HT1080 (cell line): ENCODE results near the gene PBRM1. TPM values are rescaled to one million over a fixed set of nuclear protein-coding genes. Genes with fewer than 3 reads are reported as not detected.

Experiments
- DNase-seq: peaks from one replicate; pipeline ENCODE4 v3.0.0-alpha.2; 2015; ENCODE audit warnings: low read depth
- small RNA-seq: library from RNA; depleted of rRNA; stranded (forward); fragments of <200 nt; gene quantifications from one replicate; pipeline ENCODE3, GENCODE V24; 2014
- total RNA-seq: library from RNA; depleted of rRNA; stranded (reverse); fragments of >200 nt; shearing (Covaris generic); gene quantifications from 2 replicates; pipeline ENCODE4 v1.2.3, GENCODE V29; 2014; rRNA removed

The PBRM1 gene
- total RNA-seq, 1 experiment from 2014 or later, result 40.8 TPM

DNA sequence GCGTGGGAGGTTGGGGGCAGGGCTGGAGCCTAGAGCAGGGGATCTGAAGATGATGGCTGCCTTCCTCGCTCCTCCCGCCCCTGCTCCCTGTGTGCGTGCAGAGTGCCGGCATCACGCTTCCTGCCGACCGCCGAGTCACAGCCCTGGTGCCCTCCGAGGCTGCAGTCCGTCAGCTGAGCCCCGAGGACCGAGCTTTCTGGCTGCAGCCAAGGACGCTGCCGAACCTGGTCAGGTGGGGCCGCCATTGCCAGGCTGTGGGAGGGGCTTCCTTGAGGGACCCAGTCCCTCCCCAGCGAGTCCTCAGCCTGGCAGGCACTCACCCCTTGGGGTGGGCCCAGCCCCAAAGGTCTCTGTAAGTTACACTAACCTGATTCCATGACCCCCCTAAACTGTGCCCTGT is 173.0 kb downstream of the PBRM1 start:
- DNase-seq, result no peak

- no peak for DNase-seq
Observed at GRCh38 chr3:52512105-52512504, 173.6 kb downstream of the PBRM1 start.

- no peak for DNase-seq
Observed at GRCh38 chr3:52511509-52511908, 174.2 kb downstream of the PBRM1 start.

DNA sequence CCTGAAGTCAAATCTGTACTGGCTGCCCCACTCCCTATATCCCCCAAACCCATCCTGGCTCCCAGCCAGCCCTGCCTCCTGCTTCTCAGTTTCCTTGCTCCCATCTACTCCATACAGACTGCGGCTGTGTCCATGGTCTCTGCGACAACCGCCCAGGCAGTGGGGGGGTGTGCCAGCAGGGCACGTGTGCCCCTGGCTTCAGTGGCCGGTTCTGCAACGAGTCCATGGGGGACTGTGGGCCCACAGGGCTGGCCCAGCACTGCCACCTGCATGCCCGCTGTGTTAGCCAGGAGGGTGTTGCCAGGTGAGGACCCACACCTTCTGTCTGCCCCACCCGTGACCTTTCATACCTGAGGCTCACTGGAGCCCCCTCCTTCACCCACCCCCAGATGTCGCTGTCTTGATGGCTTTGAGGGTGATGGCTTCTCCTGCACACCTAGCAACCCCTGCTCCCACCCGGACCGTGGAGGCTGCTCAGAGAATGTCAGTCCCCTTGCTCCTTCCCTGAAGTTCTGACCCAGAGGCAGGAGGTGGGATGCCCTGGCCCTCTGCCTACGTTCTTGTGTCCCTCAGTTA is 175.9 kb downstream of the PBRM1 start:
- DNase-seq, result no peak

- peak; percentile 94 for DNase-seq
Observed at GRCh38 chr3:52507359-52507758, 178.4 kb downstream of the PBRM1 start.

DNA sequence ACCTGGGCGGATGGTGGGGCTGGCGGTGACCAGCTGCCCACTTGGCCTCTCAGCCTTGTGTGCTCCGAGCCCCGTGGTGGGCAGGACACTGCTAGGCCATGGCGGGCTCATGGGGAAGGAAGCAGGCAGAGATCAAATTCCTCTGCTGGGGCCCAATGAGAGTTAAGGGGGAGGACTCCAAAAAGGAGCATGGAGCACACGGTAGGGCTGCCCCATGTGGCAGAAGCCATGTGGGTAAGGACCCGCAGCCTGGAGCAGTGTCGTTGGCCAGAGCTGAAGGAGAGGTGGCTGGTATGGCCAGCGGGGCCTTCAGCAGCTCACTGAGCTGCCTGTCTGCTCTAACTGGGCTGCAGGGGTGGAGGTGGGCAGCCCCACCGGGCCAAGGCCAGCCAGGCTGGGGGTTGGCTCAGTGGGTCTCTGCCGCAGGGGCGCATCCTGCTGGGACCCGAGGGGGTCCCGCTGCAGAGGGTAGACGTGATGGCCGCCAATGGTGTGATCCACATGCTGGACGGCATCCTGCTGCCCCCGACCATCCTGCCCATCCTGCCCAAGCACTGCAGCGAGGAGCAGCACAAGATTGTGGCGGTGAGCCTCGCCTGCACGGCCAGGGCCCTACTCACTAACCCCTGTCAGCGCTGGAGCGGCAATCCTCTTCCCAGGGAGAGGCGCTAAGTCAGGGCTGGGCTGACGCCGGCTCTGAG is 179.3 kb downstream of the PBRM1 start:
- DNase-seq, result no peak

GRCh38 chr3:52504977-52505376 is 180.7 kb downstream of the PBRM1 start:
- DNase-seq, result no peak

- no peak for DNase-seq
Observed at GRCh38 chr3:52503788-52504424, 181.8 kb downstream of the PBRM1 start.

- no peak for DNase-seq
Observed at GRCh38 chr3:52502808-52503350, 182.8 kb downstream of the PBRM1 start.

- no peak for DNase-seq
Observed at GRCh38 chr3:52502001-52502400, 183.7 kb downstream of the PBRM1 start.

GRCh38 chr3:52501046-52501445 is 184.7 kb downstream of the PBRM1 start:
- no peak for DNase-seq

- DNase-seq, result peak; percentile 27
Observed at GRCh38 chr3:52498137-52499054, 187.3 kb downstream of the PBRM1 start.

DNA sequence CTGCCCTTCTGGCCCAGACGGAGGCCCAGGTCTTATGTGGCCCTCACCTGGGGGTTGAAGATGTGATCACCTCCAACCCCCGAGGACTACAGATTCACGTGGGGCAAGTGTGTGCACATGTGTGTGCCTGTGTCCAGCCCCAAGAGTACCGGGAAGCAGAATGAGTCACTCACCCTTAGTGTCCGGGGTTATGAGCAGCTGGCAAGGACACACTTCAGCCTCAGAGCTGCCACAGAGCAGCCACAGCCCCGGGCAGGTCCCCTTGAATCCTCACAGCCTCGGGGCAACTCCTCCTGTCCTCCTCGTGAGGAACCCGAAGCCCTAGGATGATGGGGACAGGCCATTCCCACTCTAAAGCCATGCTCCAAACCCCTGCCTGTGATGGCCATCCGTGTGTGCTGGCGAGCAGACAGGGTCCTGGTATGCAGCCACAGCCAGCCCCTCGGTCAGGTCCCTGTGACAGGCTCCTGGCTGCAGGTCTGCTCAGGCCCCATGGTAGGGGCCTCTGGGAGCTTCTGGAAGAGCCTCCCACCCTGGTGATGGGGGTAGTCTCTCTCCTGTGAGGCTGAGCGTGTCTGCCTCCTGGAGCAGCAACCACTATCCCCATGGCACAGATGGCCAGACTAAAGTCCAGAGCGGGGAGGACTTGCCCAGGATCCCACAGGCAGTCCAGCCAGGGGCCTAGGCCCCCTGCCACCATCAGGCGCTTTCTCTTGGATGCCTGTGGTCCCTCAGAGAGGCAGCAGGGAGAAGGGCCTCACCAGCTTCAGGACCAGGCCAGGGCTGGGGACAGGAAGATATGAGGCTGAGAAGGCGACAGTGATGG is 189.7 kb downstream of the PBRM1 start:
- peak; percentile 50 for DNase-seq

Small RNA genes lying within 50 kb of the gene (small RNA-seq; reads per million reads assigned to genes)
- gene AC006254.2 (not detected), gene RF00569 (7,470 reads per million, percentile 99 among the genes with 10 or more reads in this experiment), gene RF01183 (not detected), gene RNU6-856P (not detected), gene RNU6ATAC16P (not detected), gene SNORD19 (1.2 reads per million, percentile 76 among the genes with 10 or more reads in this experiment), gene SNORD19B (not detected), gene SNORD69 (3,440 reads per million, percentile 99 among the genes with 10 or more reads in this experiment)

Other genes starting within 250 kb of the PBRM1 start
- gene SEMA3G, start 240.8 kb downstream of the PBRM1 start, total RNA-seq, result 0.43 and 0.53 TPM in 2 replicates
- 0.13 TPM in 1 of 2 replicates, not detected in the other for gene TNNC1, start 231.9 kb downstream of the PBRM1 start, total RNA-seq
- 19.1 and 21.0 TPM in 2 replicates for gene NISCH, start 230.3 kb downstream of the PBRM1 start, total RNA-seq
- not detected in 2 replicates for gene STAB1, start 190.6 kb downstream of the PBRM1 start, total RNA-seq
- gene NT5DC2, start 152.1 kb downstream of the PBRM1 start, total RNA-seq, result 94.1 and 122 TPM in 2 replicates
- 10.5 and 18.4 TPM in 2 replicates for gene UQCC5, start 149.3 kb downstream of the PBRM1 start, total RNA-seq
- gene GNL3, start 119 bp upstream of the PBRM1 start, total RNA-seq, result 138 and 161 TPM in 2 replicates
- gene GLT8D1, start 19.9 kb upstream of the PBRM1 start, total RNA-seq, result 55.2 and 62.3 TPM in 2 replicates
- gene SPCS1, start 20.2 kb upstream of the PBRM1 start, total RNA-seq, result 142 and 208 TPM in 2 replicates
- 25.9 and 29.1 TPM in 2 replicates for gene NEK4, start 85.0 kb upstream of the PBRM1 start, total RNA-seq
- gene ITIH1, start 91.7 kb upstream of the PBRM1 start, total RNA-seq, result not detected in 2 replicates
- 0.03 and 0.45 TPM in 2 replicates for gene ITIH3, start 108.9 kb upstream of the PBRM1 start, total RNA-seq
- 0.17 TPM in 1 of 2 replicates, not detected in the other for gene ITIH4, start 144.8 kb upstream of the PBRM1 start, total RNA-seq
- gene MUSTN1, start 149.1 kb upstream of the PBRM1 start, total RNA-seq, result 0.30 TPM in 1 of 2 replicates, not detected in the other
- 18.1 and 18.7 TPM in 2 replicates for gene STIMATE, start 211.6 kb upstream of the PBRM1 start, total RNA-seq